NCI-H2196 (cell line): ENCODE data around the gene RDH5.

Source experiments
- DNase-seq: peaks from one replicate; lab custom pipeline; 2025; ENCODE audit not compliant: unreplicated experiment; lab: John Stamatoyannopoulos, UW

RDH5 gene

DNA sequence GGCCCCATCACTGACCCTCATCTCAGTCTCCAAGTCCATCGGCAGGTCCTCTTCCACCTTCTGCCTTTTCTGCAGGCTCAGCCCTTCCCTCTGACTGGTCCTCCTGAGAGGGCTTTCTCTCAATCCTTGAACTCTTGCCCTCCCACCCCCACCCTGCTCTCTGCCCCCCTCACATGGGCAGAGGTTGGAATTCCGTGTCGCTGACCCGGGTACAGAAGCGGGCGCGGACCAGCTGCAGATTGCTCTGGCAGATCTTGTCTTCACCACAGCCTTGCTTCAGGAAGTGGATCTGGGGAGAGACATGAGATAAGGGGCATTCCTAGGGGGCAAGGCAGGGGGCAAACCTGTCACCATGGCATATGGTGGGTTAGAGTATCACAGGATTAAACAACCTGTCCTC is 24.8 kb upstream of the RDH5 start:
- DNase-seq = no peak

DNA sequence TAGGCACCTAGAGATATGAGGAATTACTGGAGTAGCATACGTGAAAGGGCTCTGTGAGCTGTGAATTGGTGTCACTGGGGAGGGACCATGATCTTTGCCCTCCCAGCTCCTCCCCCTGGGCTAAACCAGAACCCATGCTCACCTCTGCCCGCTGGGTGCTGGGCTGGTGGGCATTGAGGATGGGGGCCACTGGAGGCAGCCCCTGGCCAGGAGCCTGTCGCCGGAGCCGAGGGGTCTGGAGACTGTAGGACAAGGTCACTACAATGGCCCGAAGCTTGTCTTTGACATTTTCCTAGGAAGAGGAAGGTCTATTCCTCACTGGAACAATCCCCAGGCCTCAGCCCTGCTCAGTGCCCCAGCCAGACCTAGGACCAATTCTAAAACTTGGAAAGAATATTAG is 24.1 kb upstream of the RDH5 start:
- DNase-seq = no peak

DNA sequence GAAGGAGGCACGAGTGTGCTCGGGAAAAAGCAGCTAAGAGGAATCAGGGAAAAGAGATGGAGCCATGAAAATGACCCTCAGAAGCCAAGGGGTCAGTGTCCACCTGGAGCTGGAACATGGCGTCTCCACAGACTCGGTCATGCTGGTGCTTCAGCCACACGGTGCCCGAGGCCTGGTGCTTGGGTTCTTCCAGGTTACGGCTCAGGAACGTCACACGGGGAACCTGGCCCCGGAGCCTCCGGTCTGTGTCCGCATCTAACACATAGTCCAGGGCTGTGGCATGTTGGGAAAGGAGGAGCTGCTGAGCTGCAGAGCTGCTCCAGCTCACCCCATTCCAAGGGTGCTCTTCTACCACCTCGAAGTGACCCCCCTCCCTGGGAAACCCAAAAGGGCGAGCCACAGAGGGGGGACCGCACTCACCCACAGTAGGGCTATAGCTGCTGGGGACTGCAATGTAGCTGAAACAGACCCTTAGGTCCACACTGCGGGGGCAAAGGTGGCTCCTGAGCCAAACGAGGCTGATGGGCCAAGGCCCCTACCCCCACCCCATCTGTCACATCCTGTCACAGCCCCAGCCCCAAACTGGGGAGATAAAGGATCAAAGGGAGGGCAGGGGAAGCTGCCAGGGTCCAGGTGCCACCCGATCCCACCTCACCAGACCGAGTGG is 23.3 kb upstream of the RDH5 start:
- no peak for DNase-seq

DNA sequence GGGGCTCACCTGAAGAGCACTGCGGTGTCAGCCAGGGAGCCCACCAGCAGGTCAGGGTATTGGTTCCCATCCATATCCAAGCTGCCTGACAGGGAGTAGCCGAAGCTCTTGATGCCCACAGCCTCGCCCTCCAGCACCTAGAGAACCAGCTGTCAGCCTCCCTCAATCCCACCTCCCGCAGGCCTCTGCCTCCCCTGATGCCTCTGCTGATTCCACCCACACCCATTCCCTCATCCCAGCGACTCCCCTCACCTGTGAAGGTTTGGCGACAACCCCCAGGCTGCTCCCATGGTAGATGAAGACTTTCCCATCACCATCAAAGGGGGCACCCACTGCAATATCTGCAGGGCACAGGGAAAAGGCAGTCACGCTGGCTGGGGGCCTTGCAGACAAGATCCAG is 22.5 kb upstream of the RDH5 start:
- DNase-seq = no peak

DNA sequence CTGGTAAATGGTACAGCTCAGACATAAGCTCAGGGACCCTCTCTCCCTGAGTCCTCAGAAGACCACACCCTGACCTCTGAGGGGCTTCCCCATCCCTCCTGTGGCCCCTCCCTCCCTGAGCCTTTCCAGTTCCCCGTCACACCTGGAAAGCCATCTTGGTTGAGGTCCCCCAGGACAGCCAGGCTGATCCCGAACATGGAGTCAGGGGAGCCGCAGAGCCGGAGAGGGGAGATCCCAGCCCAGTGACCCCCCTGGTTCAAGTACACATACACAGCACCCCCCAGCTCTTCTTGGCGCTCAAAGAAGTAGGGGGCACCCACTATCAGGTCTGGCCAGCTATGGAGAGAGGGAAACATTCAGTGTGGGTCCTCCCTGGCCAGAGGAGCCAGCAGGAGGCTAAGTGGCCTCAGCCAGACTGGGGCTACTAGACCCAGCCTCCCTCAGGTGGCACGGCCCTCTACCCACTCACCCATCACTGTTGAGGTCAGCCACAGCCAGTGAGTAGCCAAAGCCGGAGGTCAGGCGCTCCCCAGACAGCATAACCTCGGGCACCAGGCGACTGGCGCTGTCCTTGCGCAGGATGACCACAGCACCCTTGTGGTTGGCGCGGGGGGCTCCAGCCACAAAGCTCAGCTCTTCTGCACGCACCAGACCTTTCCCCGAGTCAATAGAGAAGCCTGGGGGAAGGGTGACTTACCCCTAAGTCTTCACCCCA is 21.8 kb upstream of the RDH5 start:
- DNase-seq = no peak

DNA sequence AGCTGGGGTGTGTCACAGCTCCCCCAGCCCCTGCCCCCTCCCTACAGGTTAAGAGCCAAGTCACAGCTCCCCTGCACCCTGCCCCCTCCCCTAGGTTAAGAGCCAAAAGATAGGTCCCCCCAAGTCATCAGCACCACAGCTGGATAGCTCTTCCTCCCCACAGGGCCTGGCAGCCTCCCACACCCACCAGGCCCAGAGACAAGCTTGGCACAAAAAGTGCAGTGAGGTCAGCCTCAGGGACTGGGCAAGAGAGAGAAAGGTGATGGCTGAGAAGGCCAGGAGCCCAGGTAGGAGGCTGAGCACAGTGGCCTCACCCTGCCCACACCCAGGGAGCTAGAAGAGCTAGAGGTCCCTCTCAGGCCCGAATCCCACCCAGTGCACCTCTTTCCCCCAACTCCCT is 21.2 kb upstream of the RDH5 start:
- DNase-seq = no peak

DNA sequence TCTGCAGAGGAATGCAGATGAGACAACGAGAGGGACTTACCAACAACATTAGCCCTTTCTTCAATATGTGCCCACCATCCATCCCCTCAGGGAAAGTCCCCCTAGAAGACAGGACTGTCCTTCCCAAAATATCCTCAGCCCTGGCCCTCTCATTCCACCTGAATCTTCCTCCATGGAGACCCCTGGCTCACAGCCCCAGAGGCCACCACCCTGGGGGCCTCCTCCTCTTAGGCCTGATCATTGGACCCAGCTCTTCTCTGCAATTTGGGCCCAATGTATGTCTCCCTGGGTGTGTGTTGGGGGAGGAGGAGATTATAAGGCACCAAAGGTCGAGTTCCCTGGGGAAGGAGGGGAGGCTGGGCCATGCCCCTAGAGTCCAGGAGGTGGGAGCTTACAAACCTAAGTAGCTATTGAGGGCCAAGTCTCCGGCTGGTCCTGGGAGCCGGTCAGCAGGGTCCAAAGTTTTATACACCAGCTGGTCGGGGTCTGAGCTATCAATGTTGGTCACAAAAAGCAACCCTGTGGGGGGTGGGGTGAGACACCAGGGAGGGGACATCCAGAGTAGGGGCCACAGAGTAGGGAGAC is 20.6 kb upstream of the RDH5 start:
- no peak for DNase-seq

DNA sequence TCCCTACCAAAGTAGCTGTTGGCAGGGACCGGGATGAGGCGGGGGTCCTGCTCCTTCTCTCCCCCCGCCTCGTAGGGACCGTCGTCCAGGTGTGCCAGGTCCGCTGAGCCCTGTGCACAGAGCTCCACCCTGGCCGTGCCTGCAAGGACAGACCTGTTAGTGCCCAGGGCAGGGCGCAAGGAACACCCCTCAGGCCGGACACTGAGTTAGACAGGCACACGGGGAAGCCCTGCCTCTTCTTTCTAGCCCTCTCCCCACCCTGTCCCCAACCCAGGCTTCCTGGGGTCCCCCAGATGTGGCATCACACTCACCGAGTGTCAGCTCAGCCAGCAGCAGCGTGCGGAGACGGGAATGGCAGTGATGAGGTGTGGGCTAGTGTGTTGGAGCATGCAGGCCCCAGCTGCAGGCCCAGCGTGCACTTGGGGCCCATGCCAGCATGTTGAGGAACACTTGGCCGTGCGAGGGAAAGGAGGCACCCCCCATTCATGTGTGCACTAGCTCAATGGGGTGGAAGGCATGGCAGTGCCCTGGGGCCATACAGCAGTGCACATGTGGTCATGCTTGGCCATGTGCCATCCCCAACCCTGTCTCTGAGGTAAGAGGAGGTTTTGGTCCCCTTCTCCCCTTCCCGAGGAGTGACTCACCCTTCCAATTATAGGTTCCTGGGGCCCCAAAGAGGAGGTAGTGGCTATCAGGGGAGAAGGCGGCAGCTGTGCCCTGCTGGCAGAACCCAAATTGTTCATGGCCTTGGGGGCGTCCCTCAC is 19.8 kb upstream of the RDH5 start:
- DNase-seq = no peak

DNA sequence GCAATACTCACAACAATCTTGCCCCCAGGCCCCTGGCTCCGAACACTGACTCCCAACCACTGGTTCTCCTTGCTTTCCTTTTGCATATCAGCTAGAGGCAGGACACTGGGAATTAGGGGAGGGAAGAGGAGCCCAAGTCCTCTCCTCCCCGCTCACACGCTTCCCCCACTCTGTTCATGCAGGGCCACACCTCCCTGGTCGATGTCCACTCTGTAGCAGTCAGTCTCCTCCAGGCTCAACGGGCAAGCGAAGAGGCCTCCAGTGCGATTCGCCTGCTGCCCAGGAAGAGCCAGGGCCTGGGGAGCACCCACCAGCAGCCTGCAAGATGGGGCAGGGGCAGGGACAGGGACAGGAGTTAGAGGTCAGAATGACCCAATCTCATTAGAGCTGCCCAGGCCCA is 17.3 kb upstream of the RDH5 start:
- no peak for DNase-seq

DNA sequence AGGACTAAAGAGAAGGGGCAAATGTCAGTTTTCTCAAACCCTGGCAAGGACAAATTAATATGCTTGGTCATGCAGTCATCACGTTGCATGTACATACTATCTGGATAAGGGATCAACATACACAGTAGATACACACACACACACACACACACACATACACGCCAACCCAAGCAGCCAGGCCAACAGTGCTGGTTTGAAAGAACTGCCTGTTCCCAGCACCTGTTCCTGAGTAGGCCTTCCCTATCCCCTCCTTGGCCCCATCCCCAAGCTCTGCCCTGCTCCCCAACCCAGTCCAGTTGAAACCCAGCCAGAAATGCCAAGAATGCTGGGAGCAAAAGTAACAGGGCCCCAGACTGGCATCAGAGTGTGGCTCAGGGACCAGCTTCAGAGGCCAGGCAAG is 16.9 kb upstream of the RDH5 start:
- no peak for DNase-seq

DNA sequence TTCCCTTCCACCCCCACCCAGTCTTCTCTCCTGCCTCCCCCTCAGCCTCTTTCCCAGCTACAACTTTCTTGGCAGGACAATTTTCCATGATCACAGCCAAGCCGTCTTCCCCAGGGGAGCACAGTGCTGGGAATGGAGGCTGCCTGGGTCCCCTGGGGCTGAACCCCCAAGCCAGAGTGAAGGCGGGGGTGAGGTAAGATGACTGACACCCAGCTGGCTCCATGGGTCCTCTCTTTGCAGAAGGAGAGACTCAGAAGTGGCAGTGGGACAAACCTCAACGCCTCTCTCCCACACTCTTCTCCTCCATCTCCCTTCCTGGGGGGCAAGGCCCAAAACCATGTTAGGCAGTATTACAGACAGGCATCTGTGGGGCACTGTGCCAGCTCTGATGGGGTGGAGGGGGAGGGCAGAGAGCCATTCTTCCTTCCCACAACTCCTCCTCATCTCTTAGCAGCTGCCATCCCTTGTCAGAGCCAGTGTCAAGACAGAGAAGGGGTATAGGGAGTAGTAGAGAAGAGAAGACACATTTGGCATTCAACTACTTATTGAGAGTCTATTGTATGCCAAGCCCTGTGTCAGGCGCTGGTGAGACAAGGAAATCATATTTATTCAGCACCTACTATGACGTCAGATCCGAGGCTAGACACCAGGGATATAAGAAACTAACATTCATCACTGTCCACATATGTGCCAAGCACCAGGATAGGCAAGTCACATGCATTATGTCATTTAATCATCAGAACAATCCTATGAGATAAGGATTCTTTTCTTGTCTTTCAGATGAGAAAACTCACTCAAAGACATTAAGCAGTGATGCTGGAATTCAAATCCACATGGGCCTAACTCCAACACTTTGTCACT is 16.1 kb upstream of the RDH5 start:
- DNase-seq = no peak

DNA sequence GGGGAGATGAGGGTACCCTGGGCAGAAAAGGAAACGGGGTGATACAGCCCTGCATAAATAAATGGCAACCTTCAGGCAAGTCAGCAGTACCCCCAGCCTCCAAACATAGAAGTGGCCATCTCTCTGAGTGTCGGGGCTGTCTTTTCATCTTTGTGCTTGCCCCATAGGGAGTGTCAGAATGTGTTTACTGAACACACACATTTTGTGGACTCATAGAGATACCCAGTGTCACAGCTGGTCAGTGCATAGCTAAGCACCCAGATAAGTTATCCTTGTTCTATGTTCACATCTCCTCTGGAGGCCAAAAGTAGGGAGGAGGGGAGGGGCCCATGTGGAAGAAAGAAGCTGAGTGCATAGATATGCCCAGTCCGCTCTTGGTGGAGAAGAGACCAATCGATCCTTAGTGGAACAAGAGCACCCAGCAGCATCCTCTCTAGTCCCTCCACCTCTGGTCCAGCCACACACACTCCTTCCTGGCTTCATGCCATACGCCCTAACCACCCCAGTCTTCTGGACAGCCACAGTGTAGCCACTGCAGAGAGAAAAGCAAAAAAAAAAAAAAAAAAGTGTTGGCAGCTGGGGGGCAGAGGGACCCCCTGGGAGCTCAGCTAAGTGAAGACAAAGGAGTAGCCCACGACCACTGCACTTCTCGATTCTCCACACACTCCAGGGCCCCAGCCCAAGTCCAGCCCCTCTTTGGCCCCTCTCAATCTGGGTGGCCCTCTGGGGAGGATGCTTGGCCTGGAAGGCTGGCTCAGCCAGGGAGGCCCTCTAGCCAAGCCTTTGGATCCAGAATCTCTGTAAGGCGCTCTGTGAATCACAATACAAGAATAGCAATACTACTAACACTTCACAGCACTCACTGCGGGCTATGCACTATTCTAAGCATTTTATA is 15.1 kb upstream of the RDH5 start:
- no peak for DNase-seq

DNA sequence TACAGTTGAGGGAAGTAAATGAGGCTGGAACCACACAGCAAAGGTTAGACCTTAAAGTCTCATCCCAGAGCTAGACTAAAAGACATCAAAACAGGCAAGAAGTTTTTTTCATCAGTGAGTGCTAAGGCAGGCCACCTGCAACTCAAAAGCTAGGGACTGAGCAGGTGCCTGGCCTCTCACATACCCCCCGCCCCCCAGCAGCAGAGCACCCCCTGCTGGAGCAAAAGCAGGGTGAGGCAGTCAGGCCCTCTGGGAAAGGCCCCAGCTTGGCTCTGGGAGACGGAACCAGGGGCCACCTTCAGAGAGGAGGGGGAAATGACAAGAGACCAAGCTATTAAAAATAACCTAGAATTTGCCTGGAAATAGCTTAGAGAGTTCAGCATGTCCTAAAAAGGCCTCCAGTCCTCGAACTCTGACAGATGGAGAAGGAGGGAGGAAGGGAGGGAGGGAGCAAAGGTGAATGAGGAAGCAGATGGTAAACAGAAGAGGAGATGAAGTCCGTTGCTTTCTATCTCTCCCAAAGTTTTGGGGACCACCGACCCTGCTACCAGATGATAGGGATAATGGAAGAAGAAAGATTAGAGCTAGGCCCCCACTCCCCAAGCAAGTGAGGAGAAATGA is 14.3 kb upstream of the RDH5 start:
- no peak for DNase-seq

DNA sequence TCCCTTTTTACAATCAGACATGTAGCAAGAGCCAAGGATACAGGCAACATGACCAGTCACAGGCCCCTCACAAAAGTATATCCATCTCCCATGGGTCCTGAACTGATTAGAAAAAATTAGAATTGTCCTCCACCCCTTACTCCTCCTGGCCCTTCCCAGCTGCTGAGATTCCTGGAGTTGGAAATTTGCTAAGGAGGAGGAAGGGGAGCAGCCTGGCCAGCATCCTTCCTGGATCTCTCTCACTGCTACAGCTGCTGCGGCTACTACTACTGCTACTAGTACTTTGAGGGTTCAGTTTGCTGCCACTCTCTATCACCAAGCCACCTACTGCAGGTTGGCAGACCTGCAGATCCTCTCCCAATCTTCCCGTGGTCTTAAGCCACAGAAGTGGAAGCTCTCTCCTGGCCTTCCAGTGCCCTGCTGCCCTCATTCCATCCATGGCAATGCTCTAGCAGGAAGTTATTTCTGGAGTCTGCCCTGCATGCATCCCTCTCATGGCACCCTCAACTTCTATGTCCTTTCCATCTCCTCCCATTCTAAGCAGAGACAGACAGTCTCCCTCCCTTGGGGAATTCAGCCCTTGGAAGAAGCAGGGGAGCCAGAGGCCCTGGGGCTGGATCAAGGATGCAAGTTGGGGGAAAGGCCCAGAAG is 13.5 kb upstream of the RDH5 start:
- DNase-seq = no peak

DNA sequence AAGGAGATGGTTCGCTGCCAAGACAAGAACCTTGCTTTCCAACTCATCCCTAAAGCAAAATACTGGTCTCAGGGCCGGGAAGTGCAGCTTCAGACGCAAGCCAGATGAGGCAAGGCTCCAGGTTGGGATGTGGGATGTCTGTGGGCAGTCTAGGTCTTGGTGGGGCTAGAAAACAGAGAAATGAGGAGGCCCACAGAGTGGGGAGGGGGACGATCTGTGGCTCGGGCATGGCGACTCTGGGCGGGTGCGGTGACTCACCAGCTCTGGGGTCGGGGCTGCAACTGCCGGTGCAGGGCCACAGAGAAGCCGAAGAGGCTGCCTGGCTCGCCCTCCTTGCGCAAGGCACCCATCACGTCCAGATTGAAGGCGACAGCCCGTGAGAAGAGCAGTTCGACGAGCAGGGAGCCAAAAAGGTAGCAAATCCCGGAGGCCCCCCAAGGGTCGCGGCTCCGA is 12.9 kb upstream of the RDH5 start:
- DNase-seq = no peak

DNA sequence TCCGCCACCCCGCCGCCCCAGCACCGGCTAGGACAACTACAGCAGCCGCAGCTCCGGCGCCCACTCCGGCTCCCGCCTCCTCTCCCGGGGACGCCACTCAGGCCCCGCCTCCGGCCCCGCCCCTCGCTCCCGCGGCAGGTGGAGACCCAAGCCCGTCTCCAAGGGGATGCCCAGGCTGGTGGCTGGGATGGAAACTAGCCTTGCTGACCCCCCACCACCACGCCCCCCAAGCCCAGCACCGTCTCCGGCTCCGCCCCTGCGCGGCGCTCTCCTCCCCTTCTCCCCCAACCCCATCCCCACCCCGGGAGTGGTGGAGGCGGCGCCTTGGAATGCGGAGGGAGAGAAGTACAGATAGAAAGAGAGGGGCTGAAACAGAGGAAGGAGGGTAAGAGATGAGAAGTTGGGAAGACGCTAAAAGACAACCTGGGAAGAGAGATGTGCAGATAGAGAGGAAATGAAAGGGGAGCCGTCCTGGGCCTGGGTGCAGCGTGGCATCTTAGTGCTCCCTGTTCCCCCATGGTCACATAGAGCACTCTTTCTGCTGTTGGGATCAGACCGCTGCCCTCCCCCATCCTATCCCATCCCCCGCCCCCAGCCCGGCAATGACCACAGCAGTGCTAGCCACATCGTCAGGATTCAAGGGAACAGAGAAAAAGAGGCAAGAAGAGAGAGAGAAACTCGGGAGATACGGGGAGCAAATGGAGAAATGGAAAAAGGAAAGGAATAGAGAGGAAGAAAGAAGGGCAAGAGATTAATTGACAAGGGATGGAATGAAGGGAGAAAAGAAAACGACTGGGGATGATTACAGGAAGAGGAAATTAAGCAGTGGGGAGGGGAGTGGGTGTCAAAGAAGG is 12.1 kb upstream of the RDH5 start, which contains the start of gene ITGA7:
Gene ITGA7, minus strand, starts transcription at position 64 of the 854 bp plus-strand sequence. CDS start 222 bp downstream, outside the sequence.
- peak; percentile 58 for DNase-seq

DNA sequence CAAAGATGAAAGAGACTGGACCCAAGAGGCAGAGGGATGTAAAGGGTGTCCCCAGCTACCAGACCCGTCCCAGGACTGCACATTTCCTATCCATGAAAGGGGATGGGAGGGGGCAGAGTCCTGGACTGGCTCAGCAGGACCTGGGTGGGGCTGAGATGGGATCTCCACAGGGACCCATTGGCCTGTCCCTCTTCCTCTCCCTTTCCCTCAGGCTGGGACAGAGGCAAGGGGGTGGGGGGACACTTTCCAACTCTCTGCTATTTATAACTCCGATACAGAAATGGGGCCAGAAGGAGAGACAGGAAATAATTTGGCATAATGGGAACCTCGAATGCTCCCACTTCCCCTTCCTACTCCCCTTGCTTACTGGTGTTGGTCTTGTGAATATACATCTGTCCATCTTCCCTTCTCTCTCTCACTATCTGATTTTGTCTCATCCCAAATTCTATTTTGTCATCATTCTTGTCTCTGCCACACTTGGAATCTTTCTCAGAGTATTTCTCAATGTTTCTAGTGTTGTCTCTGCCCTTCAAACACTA is 11.4 kb upstream of the RDH5 start:
- no peak for DNase-seq
